Sigmoid colon (tissue), 4 donors: ENCODE measurements around the gene PPP1R26.
"Not testable (repeated sequence)": the region's sequence is repeated elsewhere in the genome, so short reads cannot be mapped to it uniquely, and the experiment has no call there.

Experiments used
- EP300 ChIP-seq, 4 donors: sonication (generic); formaldehyde crosslinking; IDR thresholded peaks; one replicate each; pipeline ENCODE4 v1.6.1; 2017; ENCODE audit warnings: antibody characterized with exemption in 4 of 4
- POLR2A ChIP-seq, 2 donors: fragments of 450-650 bp; IDR thresholded peaks; one replicate each; pipeline ENCODE4 v1.6.1; 2016; ENCODE audit warnings: antibody characterized with exemption in 2 of 2, mild to moderate bottlenecking in 2 of 2, moderate library complexity in 2 of 2
- POLR2AphosphoS5 ChIP-seq, 4 donors: sonication (generic); formaldehyde crosslinking; IDR thresholded peaks; one replicate each; pipeline ENCODE4 v1.6.1; 2017; ENCODE audit warnings: antibody characterized with exemption in 4 of 4
- TF ChIP-seq, protein P1 (sequence below), 4 experiments: fragments of 450-650 bp in 3 of 4; fragments of 200-600 bp in 1 of 4; IDR thresholded peaks; one replicate each; pipeline ENCODE4 v1.5.1; 2016 to 2019; ENCODE audit warnings: antibody characterized with exemption in 4 of 4, mild to moderate bottlenecking in 3 of 4, moderate library complexity in 2 of 4

DNA sequence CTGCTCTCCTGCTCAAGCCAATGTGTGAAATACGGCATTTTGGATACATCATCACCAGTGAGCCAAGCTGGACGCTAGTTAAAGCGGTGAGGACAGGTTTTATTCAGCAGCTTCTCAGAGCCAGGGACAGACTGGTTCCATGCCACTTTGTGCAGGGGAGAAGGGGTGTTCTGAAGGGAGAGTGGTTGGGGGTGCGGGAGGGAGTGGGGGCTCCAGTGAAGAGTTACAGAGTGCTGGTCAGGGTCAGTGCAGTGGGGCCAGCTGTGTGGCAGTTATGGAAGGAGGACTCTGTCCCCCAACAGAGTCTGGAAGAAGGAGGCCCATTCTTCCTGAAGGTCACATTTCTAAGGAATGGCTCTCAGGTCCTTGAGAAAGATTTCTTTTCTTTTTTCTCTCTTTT lies 55.2 kb downstream of the PPP1R26 start:
- TF ChIP-seq, protein P1, sequence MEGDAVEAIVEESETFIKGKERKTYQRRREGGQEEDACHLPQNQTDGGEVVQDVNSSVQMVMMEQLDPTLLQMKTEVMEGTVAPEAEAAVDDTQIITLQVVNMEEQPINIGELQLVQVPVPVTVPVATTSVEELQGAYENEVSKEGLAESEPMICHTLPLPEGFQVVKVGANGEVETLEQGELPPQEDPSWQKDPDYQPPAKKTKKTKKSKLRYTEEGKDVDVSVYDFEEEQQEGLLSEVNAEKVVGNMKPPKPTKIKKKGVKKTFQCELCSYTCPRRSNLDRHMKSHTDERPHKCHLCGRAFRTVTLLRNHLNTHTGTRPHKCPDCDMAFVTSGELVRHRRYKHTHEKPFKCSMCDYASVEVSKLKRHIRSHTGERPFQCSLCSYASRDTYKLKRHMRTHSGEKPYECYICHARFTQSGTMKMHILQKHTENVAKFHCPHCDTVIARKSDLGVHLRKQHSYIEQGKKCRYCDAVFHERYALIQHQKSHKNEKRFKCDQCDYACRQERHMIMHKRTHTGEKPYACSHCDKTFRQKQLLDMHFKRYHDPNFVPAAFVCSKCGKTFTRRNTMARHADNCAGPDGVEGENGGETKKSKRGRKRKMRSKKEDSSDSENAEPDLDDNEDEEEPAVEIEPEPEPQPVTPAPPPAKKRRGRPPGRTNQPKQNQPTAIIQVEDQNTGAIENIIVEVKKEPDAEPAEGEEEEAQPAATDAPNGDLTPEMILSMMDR (IDR thresholded peaks at IDR 0.05) = not testable (repeated sequence)
- TF ChIP-seq POLR2A, POLR2AphosphoS5, EP300 (IDR thresholded peaks at IDR 0.05): not testable (repeated sequence)
